SK-N-MC (cell line): ENCODE measurements around the gene CALM3.

Source experiments
- DNase-seq: peaks from one replicate; pipeline ENCODE4 v3.0.0-alpha.2; 2011; ENCODE audit warnings: low read depth, low spot score
- H3K27ac ChIP-seq: fragments of 200-600 bp; sonication (generic); 2 replicates; pipeline ENCODE4 v1.5.1; 2016; ENCODE audit warnings: mixed run types
- H3K36me3 ChIP-seq: fragments of 200-600 bp; sonication (generic); 2 replicates; pipeline ENCODE4 v1.6.1; 2017; ENCODE audit warnings: antibody characterized with exemption, low read length, mixed read lengths; ENCODE audit not compliant: insufficient read depth
- H3K4me3 ChIP-seq: fragments of 200-600 bp; sonication (generic); 2 replicates; pipeline ENCODE4 v1.5.1; 2016
- H3K9ac ChIP-seq: fragments of 200-600 bp; sonication (generic); 2 replicates; pipeline ENCODE4 v1.8.0; 2017; ENCODE audit warnings: mixed run types, mixed read lengths; ENCODE audit not compliant: insufficient read length
- H3K9me3 ChIP-seq: fragments of 200-600 bp; sonication (generic); 2 replicates; pipeline ENCODE4 v1.6.1; 2017; ENCODE audit warnings: low read depth, mild to moderate bottlenecking, antibody characterized with exemption, low read length, moderate library complexity, mixed read lengths
- EZH2 ChIP-seq: fragments of 200-600 bp; sonication (generic); IDR thresholded peaks from one replicate; pipeline ENCODE4 v1.6.1; 2017; ENCODE audit warnings: antibody characterized with exemption
- FOXP2 ChIP-seq: optimal IDR thresholded peaks from 2 replicates; pipeline ENCODE3; 2011; ENCODE audit warnings: mild to moderate bottlenecking, moderate library complexity; ENCODE audit not compliant: insufficient read depth; ENCODE audit errors: extremely low read length, control extremely low read depth
- POLR2AphosphoS5 ChIP-seq: IDR thresholded peaks from 2 replicates; pipeline ENCODE4 v1.6.1; 2012; ENCODE audit warnings: mild to moderate bottlenecking, low read depth, low read length, borderline replicate concordance

The CALM3 gene

DNA sequence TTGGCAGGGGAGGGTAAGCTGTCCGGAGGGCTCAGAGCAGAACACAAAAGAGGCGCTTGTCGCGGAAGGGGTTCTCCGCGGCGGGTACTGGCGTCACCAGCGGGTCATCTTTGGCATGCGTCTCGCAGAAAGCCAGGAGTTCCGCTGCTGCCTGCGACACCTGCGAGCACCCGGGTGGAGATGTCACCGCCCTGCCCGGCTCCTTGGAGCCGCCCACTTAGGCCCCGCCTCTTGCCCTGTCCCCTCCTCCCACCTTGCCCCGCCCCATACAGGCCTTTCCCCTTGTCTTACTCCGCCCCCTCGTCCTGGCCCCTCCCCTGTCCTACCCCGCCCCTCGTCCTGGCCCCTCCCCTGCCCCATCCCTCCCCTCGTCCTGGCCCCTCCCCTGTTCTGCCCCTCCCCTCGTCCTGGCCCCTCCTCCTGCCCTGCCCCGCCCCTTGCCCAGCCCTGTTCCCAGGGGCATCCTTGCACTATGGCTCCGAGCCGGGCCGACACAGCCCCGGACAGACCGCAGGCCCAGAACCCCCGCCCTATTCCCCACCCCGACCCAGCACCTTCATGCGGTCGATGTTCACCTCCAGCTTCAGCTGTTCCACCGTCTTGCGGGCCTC, 33.0 kb downstream of the CALM3 start:
- Histone ChIP-seq H3K9ac (no peak overlapping the region), H3K27ac (no peak overlapping the region), H3K9me3 (no peaks in the 10 kb centered on the region), H3K4me3 (peak overlapping the region; percentile 75), H3K36me3 (no peaks in the 10 kb centered on the region)
- no peak for TF ChIP-seq FOXP2
- no peak for TF ChIP-seq POLR2AphosphoS5
- TF ChIP-seq EZH2 = no peak
- no peak for DNase-seq

DNA sequence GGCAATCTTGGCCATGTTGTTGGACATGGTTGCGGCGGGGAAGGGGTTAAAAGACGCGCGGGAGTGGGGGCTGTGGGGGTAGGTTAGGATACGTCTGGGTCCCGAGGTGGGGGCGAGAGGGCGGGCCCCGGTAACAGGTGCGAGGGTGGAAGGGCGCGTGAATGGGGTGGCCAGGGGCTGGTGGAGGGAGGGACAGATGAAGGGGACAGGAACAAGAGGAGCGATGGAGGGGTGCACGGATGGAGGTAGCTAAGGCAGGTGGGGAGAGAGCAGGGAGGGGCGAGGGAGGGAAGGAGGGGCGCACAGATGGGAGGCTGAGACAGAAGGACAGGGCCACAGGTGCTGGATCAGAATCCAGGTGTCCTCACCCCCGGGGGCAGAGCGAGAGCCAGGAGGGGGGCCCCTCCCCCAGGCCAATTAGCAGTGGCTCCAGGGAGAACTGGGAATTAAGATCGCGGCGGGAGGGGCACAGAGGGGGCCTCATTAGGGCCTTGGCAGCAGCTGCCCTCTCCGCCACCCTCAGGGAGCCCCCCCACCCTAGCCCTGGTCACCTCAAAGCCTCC, 33.6 kb downstream of the CALM3 start:
- Histone ChIP-seq H3K9ac (no peak overlapping the region), H3K4me3 (peak overlapping the region; percentile 74), H3K36me3 (no peaks in the 10 kb centered on the region), H3K9me3 (no peaks in the 10 kb centered on the region), H3K27ac (no peak overlapping the region)
- TF ChIP-seq POLR2AphosphoS5 (no peak), EZH2 (no peak), FOXP2 (no peak)
- DNase-seq = no peak

DNA sequence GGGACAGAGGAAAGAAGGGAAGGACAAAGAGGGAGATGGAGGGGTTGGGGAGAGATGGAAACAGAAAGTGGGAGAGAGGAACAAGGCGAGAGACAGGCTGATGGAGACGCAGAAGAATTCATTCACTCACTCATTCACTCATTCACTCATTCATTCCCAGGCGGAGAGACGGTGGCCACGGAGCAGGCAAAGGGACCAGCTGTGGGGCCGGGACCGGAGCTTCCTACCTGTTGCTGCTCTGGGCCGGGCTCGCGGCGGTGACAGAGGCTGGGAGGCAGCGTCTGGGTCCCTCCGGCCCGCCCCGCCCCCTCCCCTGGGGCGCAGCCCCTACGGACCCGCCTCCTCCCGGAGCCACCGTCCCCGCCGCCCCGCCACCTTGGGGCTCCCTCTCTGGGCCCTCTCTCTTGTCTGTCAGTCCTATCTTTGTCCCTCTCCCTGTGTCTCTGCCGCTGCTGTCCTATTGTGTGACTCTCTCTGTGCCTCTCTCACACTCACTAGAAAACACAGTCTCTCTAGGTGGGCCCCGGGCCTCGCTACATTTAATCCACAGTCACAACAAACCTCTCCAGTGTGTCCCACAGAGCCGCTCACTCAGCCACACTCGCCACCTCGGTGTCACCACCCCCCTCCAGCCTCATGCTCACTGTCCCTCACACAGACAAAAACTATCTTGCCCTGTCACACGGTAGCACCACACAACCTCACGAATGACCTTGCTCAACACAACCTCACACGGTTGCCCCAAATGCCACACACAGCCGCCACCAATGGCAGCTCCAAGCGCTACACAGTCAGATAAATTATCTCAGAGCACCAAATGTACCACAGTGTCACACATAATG, 35.0 kb downstream of the CALM3 start, which contains the start of gene GNG8:
TSS of gene GNG8 (minus strand) at position 283 of the 842 bp plus-strand sequence. CDS start 1,520 bp downstream, outside the sequence.
- no peak for DNase-seq
- Histone ChIP-seq H3K9ac (no peak within 1 kb of the TSS), H3K4me3 (no peak within 1 kb of the TSS), H3K36me3 (no peaks in the 10 kb centered on the region), H3K9me3 (no peaks in the 10 kb centered on the region), H3K27ac (no peak within 1 kb of the TSS)
- TF ChIP-seq EZH2 (no peak), FOXP2 (no peak), POLR2AphosphoS5 (no peak)

DNA sequence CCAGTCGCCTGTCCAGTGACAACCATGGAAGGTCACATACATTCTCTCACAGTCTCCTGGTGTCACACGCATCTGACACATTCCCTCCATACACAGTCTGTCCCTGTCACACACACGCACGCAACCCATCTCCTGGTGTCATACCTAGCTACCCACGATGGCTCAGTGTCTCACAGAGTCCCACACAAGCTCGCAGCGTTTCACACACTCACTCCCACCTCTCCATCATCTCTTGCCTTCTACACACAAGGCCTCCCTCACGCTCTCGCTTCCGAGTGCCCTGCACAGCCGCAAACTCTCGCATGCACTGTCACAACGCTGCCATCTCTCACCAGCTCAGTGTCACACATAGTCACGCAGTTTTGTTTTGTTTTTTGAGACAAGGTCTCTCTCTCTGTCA, 36.1 kb downstream of the CALM3 start:
- Histone ChIP-seq H3K9me3 (no peaks in the 10 kb centered on the region), H3K4me3 (no peak overlapping the region), H3K27ac (no peak overlapping the region), H3K36me3 (no peaks in the 10 kb centered on the region), H3K9ac (no peak overlapping the region)
- TF ChIP-seq POLR2AphosphoS5 (no peak), FOXP2 (no peak), EZH2 (no peak)
- DNase-seq = no peak

DNA sequence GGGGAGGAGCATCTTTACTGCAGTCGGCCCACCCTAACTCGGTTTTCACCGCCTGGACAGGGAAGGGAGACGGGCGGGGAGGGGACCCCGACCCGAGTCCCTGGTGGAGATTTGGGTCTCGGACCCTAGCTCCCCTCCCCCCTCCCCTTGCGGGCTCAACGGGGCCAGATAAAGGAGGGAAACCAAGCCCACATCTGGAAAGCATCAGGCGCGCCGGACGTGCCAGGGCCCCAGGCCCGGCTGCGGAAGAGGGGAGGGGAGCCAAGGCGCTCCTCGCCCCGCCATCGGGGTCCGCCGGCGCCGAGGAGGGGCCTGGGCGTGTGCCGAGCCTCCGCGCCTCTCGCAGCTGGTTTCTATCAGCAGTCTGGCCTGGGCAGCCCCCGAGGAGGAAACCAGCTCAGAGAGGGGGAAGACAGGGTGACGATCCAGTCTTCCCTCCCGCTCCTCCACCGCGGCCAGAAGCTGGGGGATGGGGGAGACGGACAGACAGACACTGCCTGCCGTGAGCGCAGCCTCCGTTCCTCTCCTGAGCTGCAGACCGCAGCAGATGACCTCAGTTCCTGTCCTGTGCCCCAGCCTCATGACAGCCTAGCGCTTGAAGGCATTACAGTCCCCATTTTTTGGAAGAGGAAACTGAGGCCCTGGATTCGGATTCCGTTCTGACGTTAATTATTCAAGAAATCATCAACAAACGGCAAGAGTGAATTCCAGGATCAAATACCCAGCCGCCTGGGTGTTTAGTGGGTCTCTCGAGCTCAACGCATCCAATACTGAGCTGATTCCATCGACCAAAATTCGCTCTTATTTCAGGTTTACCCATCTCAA, 38.4 kb downstream of the CALM3 start:
- peak overlapping the region; percentile 28; the same call in 1 of the 2 replicates for H3K27ac ChIP-seq
- no peaks in the 10 kb centered on the region for H3K9me3 ChIP-seq
- no peak for DNase-seq
- H3K36me3 ChIP-seq = no peaks in the 10 kb centered on the region
- peak overlapping the region; percentile 45 for H3K9ac ChIP-seq
- peak overlapping the region; percentile 85 for H3K4me3 ChIP-seq
- TF ChIP-seq FOXP2 (no peak), POLR2AphosphoS5 (no peak), EZH2 (no peak)

DNA sequence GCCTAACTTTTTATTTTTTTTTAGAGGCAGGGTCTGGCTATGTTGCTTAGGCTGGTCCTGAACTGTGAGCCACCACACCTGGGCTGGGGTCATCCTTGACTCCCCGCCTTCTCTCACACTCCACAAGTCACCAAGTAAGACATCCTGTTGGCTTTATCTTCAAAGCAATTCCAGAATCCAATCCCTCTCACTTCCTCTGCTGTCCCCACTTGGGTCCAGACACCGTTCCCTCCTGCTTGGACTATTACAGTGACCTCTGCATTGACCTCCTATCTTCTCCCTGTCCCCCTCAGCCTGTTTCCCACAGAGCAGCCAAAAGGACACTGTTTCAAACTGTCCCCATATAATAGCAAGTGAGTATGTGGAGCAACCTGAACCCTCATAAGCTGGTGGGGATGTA, 39.5 kb downstream of the CALM3 start:
- Histone ChIP-seq H3K9ac (no peak overlapping the region), H3K27ac (no peak overlapping the region), H3K4me3 (no peak overlapping the region), H3K9me3 (no peaks in the 10 kb centered on the region), H3K36me3 (no peaks in the 10 kb centered on the region)
- TF ChIP-seq POLR2AphosphoS5 (no peak), FOXP2 (no peak), EZH2 (no peak)
- no peak for DNase-seq

DNA sequence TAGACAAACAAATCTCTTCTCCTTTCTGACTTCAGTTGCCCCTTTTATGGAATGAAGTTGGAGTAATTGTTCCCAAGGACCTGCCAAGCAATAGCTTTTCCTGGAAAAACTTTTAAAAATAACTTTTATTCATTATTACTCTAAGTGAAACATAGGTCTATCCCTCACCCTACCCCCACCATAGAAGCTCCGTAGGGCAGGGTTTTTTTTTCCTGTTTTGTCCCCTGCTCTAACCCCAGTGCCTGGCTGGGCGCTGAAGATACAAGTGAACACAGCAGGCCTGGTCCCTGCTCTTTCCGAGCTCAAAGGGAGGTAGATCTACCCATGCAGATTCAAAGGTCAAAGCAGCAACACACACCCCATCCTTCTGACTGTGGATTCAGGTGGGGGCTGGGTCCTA, 43.6 kb downstream of the CALM3 start:
- no peaks in the 10 kb centered on the region for H3K36me3 ChIP-seq
- no peaks in the 10 kb centered on the region for H3K9me3 ChIP-seq
- no peak overlapping the region for H3K27ac ChIP-seq
- H3K9ac ChIP-seq = no peak overlapping the region
- no peak for DNase-seq
- H3K4me3 ChIP-seq = no peak overlapping the region
- TF ChIP-seq EZH2 = no peak
- no peak for TF ChIP-seq POLR2AphosphoS5
- no peak for TF ChIP-seq FOXP2
